CD4-positive, alpha-beta T cell treated with Interleukin-1 beta for 1 hour (primary cell): ENCODE data around the gene AKT3.

Experiments used
- DNase-seq, 2 donors: peaks; one replicate each; pipeline ENCODE4 v3.0.0-alpha.2; 2020 to 2022

AKT3 gene

DNA sequence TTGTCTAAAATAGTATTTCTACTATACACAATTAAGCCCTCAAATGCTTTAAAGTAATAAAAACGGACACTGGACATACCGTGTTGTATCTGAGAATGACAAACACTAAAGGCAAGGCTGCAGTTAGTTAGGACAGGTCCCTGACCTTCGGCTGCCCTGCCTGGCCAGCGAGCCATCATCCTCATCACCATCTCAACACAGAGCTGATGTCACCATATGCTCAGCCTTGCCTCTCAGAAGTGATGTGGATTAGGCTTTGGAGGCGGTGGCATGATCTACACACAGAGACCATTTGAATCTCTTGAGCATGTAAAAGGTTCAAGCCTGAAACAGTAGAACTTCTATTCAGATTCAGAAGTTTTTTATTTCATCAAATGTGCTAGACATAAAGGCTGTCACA lies 349.5 kb downstream of the AKT3 start:
- no peak for DNase-seq

DNA sequence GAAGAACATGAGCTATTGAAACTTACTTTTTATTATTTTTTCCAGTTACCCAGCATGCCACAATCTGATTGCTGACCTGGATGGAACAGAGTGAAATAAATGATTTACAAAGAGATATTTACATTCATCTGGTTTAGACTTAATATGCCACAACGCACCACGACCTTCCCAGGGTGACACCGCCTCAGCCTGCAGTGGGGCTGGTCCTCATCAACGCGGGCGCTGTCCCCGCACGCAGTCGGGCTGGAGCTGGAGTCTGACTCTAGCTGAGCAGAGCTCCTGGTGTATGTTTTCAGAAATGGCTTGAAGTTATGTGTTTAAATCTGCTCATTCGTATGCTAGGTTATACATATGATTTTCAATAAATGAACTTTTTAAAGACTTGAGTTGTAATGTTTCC lies 350.3 kb downstream of the AKT3 start:
- DNase-seq = no peak

GRCh38 chr1:243499248-243499647 lies 350.8 kb downstream of the AKT3 start:
- DNase-seq = no peak

DNA sequence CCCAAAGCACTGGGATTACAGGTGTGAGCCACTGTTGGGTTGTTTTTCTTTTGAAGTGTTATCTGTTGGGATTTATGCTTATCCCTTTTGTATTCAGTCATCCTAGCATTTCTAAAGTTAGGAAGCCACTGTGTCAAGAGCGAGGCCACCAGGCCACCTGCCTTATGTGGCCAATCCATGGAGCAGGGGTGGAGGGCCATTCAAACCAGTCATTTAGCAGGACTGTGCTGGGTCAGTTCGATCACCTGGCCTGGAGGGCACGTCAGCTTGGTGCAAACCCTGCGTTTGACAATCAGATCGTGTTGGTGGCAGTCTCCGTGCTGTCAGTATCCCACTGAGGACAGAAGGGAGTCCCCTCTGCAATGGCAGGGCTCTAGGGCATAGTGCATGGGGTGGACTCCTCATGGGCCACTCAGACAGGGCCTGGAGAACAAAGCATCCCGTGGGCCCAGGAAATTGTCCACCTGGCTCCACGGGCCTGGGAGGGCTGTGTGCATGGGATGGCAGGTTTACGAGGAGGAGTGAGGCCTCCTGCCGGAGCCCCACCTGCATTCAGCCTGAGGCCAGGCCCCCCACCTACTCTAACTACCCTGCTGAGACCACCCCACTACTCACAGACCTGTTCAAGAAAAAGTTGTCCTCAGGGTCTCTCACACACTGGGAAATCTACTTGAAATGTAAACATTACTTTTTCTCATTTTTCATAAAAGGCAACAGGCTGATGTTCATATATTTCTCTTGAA lies 351.9 kb downstream of the AKT3 start:
- no peak for DNase-seq

- DNase-seq = no peak
Observed at GRCh38 chr1:243496806-243497205, 353.2 kb downstream of the AKT3 start.

- no peak for DNase-seq
Observed at GRCh38 chr1:243496187-243496646, 353.8 kb downstream of the AKT3 start.

- no peak for DNase-seq
Observed at GRCh38 chr1:243495442-243496186, 354.4 kb downstream of the AKT3 start.

GRCh38 chr1:243494741-243495431 lies 355.2 kb downstream of the AKT3 start:
- DNase-seq = no peak

GRCh38 chr1:243493156-243494129 lies 356.6 kb downstream of the AKT3 start:
- no peak for DNase-seq

DNA sequence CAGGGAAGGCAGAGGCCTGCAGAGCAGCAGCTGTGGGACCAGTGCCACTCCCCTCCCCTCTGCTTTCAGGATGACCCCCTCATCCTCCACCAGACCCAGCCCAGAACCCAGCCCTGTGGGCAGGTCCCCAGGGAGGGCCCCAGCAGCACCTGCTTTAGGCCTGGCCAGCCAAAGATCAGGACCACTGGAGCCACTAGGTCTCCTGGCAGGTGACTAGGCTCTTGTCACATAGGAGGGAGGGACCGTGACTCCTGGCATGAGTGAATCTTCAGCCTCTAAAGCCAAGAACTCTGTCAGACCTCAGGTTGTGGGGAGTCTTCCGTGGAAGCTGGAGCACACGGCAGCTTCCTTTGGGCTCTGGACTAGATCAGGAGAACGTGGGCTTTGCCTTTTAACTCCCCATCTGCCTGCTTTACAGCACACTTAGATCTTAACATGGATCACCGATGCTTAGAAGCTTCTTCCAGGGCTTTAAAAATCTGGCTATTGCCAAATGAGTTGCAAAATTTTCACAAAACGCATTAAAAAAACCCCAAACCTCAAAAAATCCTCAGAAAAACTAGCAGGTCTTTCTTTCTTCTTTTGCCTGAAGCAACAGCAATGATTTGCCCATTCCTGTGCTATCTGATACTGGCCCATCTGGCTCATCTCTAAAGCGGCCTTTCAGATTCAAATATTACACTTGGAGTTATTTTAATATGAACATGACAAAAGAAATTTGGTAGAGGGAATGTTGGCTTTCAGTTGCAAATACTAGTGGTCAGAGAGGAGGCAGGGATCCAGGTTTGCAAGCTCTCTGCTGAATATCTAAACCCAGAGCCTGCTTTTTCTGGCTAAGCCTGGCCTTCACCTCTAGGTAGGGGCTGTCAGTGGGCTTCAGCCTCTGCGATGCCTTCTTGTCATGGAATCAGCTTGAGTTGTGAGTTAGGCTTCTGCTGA lies 359.0 kb downstream of the AKT3 start:
- DNase-seq = no peak

GRCh38 chr1:243489681-243490546 lies 360.1 kb downstream of the AKT3 start:
- no peak for DNase-seq

DNA sequence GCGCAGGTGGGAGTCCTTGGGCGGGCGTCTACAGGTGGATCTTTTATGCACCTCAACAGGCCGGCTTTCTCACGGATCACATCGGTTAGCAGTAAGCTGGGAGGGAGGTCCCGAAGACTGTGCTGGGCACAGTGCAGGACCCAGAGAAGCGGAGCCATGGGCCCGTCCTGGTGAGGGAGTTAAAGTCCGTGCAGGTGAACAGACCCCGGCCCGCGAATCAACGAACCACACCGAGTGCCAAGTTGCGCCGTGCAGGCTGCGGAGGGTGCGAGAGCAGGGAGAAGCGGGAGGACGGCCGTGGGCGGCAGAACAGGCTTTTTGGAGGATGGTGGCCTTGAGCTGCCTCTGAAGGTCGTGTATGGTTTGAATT lies 360.9 kb downstream of the AKT3 start:
- no peak for DNase-seq

DNA sequence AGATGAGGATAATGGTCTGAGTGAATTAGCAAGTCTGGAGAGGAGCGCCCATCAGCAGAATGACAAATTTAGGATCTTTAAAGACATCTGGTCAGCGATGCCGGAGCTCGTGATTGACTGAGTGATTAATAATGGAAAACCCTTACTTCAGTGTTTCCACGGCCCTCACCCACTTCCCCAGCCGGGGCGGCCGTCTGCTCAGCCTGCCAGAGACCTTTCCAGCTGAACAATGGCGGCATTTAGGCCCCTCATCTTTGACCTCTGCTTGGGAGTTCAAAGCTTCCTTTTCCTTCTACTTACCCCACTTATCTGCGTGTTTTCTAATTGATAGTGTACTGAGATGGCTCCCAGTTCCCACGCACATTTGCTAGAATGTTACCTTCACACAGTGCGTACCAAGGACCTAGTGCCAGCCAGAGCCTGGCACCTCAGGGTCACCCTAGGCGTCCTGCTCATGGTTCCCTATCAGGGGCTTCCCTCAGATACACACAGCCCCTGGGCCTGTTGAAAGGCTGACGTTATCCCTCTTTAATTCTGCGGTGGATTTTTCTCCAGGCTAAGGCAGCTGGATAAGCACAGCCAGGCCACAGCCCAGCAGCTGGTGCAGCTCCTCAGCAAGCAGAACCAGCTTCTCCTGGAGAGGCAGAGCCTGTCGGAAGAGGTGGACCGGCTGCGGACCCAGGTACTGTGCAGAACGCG lies 361.4 kb downstream of the AKT3 start:
- no peak for DNase-seq

- DNase-seq = peak in 1 of 2 donors; percentile 22
Observed at GRCh38 chr1:243487649-243488227, 362.3 kb downstream of the AKT3 start.

DNA sequence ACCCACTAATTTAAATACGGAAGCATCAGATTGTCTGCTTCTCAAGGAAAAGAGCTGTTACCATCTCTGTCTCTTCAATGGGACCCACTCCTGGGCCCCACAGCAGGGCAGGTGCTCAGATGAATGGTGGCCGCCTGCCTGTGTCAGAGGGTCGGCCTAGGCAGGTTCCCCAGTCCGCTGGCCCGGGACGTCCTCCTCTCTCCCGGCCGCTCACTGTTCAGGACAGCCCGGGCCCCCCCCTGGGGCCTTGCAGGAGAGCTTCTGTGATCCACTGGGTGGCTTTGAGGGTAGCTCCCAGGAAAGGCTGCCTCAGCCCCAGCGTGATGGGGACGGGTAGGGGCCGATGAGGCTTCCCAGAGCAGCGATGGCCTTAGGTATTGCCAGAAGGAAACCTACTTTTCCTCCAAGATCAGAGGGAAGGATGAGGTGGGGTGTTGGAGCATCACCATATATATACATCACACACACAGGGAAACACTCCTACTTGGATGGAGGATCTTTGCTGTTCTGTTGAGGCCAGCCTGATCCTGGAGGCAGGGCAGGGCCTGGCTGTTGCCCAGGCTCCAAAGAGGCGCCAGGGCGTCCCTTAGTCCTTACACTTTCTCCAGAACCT lies 362.9 kb downstream of the AKT3 start:
- no peak for DNase-seq

GRCh38 chr1:243483952-243484351 lies 366.1 kb downstream of the AKT3 start:
- no peak for DNase-seq

DNA sequence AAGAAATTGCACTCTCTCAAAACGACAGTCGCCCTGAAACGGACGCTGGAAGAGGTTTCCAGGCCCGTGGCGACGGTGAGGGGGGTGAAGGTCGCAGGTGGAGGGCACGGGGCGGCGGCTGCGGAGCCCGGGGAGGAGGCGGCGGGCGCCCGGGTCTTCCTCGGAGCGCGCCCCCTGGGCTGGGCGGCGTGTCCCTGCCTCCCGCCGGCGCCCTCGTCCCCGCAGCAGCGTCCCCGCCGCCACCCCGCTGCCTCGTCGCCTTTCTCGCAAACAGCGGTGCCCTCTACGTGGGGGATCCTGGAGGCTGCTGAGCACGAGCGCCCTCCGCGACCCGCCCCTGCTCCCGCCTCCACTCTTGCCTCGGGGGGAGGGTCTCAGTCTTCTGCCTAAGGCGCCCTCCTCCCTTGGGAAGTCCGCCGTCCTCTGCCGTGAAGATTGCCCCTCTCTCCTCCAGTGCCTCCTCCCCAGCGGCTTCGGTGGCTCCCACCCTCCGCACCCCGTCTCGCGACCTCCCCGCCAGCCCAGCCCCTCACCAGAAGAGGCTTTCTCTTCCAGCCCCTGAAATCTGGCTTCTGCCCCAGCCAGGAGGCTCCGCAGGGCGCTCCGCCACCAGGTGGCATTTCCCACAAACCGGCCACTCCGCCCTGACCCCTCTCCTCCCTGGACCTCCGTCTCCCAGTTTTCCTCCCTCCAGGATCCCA lies 366.8 kb downstream of the AKT3 start:
- DNase-seq = no peak
